Fibroblast of lung (primary cell): Measurements from ENCODE around the gene RETNLB. TPM values are rescaled to one million over a fixed set of nuclear protein-coding genes. Genes with fewer than 3 reads are reported as not detected.

Experiments used
- DNase-seq, 2 donors: peaks; one replicate each; pipeline versions ENCODE4 v3.0.0 to v3.0.0-alpha.2; 2010; ENCODE audit warnings: low read depth in 2 of 2
- H2AFZ ChIP-seq: 2 replicates; pipeline ENCODE4 v1.5.1; 2012; ENCODE audit warnings: low read length, control low read depth, inconsistent platforms
- H3K27ac ChIP-seq: 2 replicates; pipeline ENCODE4 v1.5.1; 2011; ENCODE audit warnings: low read length, control low read depth; ENCODE audit not compliant: insufficient read depth
- H3K27me3 ChIP-seq: 2 replicates; pipeline ENCODE4 v1.5.1; 2011; ENCODE audit warnings: mild to moderate bottlenecking, low read length; ENCODE audit not compliant: control insufficient read depth, insufficient read depth
- H3K36me3 ChIP-seq: 2 replicates; pipeline ENCODE4 v1.5.1; 2011; ENCODE audit warnings: low read length; ENCODE audit not compliant: control insufficient read depth, insufficient read depth
- H3K4me1 ChIP-seq: 2 replicates; pipeline ENCODE4 v1.5.1; 2011; ENCODE audit warnings: low read length; ENCODE audit not compliant: control insufficient read depth, insufficient read depth; ENCODE audit errors: extremely low read depth
- H3K4me2 ChIP-seq: 2 replicates; pipeline ENCODE4 v1.5.1; 2011; ENCODE audit warnings: low read length, control low read depth; ENCODE audit not compliant: insufficient read depth; ENCODE audit errors: extremely low read depth
- H3K4me3 ChIP-seq, 4 experiments: fragments of 200-600 bp in 1 of 4; sonication (generic) in 1 of 4; replicated peaks in 1 of 4; 2 replicates each; pipeline ENCODE4 v1.5.1; 2011 to 2016; ENCODE audit warnings: low read length in 4 of 4, low read depth in 3 of 4, mild to moderate bottlenecking in 3 of 4, control low read depth in 2 of 4, inconsistent platforms in 1 of 4, mixed read lengths in 1 of 4; ENCODE audit not compliant: insufficient read depth in 1 of 4; ENCODE audit errors: control extremely low read depth in 1 of 4
- H3K79me2 ChIP-seq: 2 replicates; pipeline ENCODE4 v1.5.1; 2012; ENCODE audit warnings: mild to moderate bottlenecking, low read length, inconsistent platforms; ENCODE audit not compliant: control insufficient read depth, insufficient read depth
- H3K9ac ChIP-seq: 2 replicates; pipeline ENCODE4 v1.5.1; 2011; ENCODE audit warnings: mild to moderate bottlenecking, low read length, control low read depth; ENCODE audit not compliant: insufficient read depth
- H3K9me3 ChIP-seq: 2 replicates; pipeline ENCODE4 v1.5.1; 2012; ENCODE audit warnings: low read depth, low read length; ENCODE audit not compliant: control insufficient read depth, insufficient read depth
- H4K20me1 ChIP-seq: 2 replicates; pipeline ENCODE4 v1.5.1; 2011; ENCODE audit warnings: low read length; ENCODE audit not compliant: control insufficient read depth, insufficient read depth; ENCODE audit errors: extremely low read depth
- CTCF ChIP-seq, 2 donors: IDR thresholded peaks in 1 of 2; conservative IDR thresholded peaks in 1 of 2; 1 replicate in 1 of 2; 2 replicates in 1 of 2; pipeline ENCODE4 v1.5.1; 2011 to 2012; ENCODE audit warnings: low read length in 2 of 2, control low read depth in 1 of 2, inconsistent platforms in 1 of 2, low read depth in 1 of 2, mild to moderate bottlenecking in 1 of 2
- EZH2 ChIP-seq: IDR thresholded peaks from 2 replicates; pipeline ENCODE4 v1.5.1; 2012; ENCODE audit warnings: low read length, control low read depth, mild to moderate bottlenecking; ENCODE audit errors: missing control alignments
- polyA plus RNA-seq, 2 donors: library from polyadenylated mRNA; depleted of rRNA in 1 of 2; stranded (reverse) in 1 of 2; unstranded in 1 of 2; fragments of >200 nt; gene quantifications; 2 replicates each; pipeline ENCODE4 v1.2.1, GENCODE V29; 2011 to 2012; ENCODE audit warnings: missing spikeins in 1 of 2
- total RNA-seq: library from RNA; depleted of rRNA; stranded (reverse); fragments of >200 nt; gene quantifications from 2 replicates; pipeline ENCODE4 v1.2.1, GENCODE V29; 2014

The RETNLB gene
- total and polyA plus RNA-seq, 2 donors (not counting 1 experiment from before 2014, with no cell fraction given), result not detected

- Histone ChIP-seq H3K9ac (no peak overlapping the region), H3K79me2 (no peaks in the 10 kb centered on the region), H3K36me3 (no peaks in the 10 kb centered on the region), H3K4me1 (no peaks in the 10 kb centered on the region), H3K9me3 (no peaks in the 10 kb centered on the region), H2AFZ (no peak overlapping the region), H3K4me2 (no peak overlapping the region), H3K4me3 (no peak overlapping the region), H3K27ac (no peak overlapping the region), H3K27me3 (no peaks in the 10 kb centered on the region), H4K20me1 (no peaks in the 10 kb centered on the region)
- TF ChIP-seq EZH2 (no peak), CTCF (conservative IDR thresholded peaks at IDR 0.05 in 1 of 2, IDR thresholded peaks at IDR 0.05 in 1 of 2; ENCODE audit: low read depth in 1 of 2, low read length in 2 of 2) (no peak)
- DNase-seq, result no peak
These were observed 33.1 kb downstream of the RETNLB start for GRCh38 chr3:108724101-108724500.

DNA sequence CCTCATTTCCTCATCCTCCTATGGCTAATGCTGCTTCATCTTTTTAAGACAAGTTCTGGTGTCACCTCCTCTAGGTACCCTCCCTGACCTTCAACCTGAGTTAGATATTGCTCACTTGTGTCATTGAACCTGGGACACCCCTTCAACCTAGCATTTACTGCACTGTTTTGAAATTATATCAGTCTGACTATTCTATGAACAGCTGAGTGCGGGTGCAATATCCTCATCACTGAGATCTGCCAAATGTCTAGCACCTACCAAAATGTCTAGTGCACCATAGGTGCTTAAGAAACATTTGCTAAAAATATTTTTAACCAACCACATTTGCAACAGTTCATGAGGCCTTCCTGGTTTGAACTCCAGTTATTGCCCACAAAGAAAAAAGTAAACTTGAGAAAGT is 34.5 kb downstream of the RETNLB start:
- DNase-seq, result no peak
- Histone ChIP-seq H4K20me1 (no peaks in the 10 kb centered on the region), H3K9me3 (no peaks in the 10 kb centered on the region), H3K27me3 (no peaks in the 10 kb centered on the region), H3K4me1 (no peaks in the 10 kb centered on the region), H3K9ac (no peak overlapping the region), H2AFZ (no peak overlapping the region), H3K27ac (no peak overlapping the region), H3K36me3 (no peaks in the 10 kb centered on the region), H3K4me2 (no peak overlapping the region), H3K79me2 (no peaks in the 10 kb centered on the region), H3K4me3 (no peak overlapping the region)
- TF ChIP-seq CTCF (conservative IDR thresholded peaks at IDR 0.05 in 1 of 2, IDR thresholded peaks at IDR 0.05 in 1 of 2; ENCODE audit: low read depth in 1 of 2, low read length in 2 of 2) (no peak), EZH2 (no peak)

- no peaks in the 10 kb centered on the region for H4K20me1 ChIP-seq
- no peak overlapping the region for H2AFZ ChIP-seq
- H3K9me3 ChIP-seq, result no peaks in the 10 kb centered on the region
- H3K4me1 ChIP-seq, result no peaks in the 10 kb centered on the region
- no peak overlapping the region for H3K4me3 ChIP-seq
- H3K36me3 ChIP-seq, result no peaks in the 10 kb centered on the region
- H3K4me2 ChIP-seq, result no peak overlapping the region
- no peaks in the 10 kb centered on the region for H3K79me2 ChIP-seq
- no peaks in the 10 kb centered on the region for H3K27me3 ChIP-seq
- TF ChIP-seq CTCF (conservative IDR thresholded peaks at IDR 0.05 in 1 of 2, IDR thresholded peaks at IDR 0.05 in 1 of 2; ENCODE audit: low read depth in 1 of 2, low read length in 2 of 2) (no peak), EZH2 (no peak)
- H3K27ac ChIP-seq, result no peak overlapping the region
- DNase-seq, result no peak
- H3K9ac ChIP-seq, result no peak overlapping the region
These were observed 37.9 kb downstream of the RETNLB start for GRCh38 chr3:108719178-108719806.
